T-helper 22 cell (primary cell): ENCODE data around the gene GNA12.

Experiments used
- DNase-seq: peaks from one replicate; pipeline ENCODE4 v3.0.0-alpha.2; 2020; ENCODE audit warnings: low read depth

Gene GNA12

GRCh38 chr7:2802504-2803341 lies 41.4 kb downstream of the GNA12 start:
- no peak for DNase-seq

GRCh38 chr7:2802101-2802500 lies 42.0 kb downstream of the GNA12 start:
- DNase-seq = no peak

GRCh38 chr7:2800931-2801688 lies 43.0 kb downstream of the GNA12 start:
- no peak for DNase-seq

- DNase-seq = no peak
Observed at GRCh38 chr7:2800220-2800930, 43.7 kb downstream of the GNA12 start.

- DNase-seq = no peak
Observed at GRCh38 chr7:2799253-2799652, 44.9 kb downstream of the GNA12 start.

- no peak for DNase-seq
Observed at GRCh38 chr7:2798669-2799068, 45.4 kb downstream of the GNA12 start.

GRCh38 chr7:2796358-2797352 lies 47.5 kb downstream of the GNA12 start:
- DNase-seq = no peak

- DNase-seq = no peak
Observed at GRCh38 chr7:2795906-2796305, 48.2 kb downstream of the GNA12 start.

GRCh38 chr7:2794836-2795636 lies 49.1 kb downstream of the GNA12 start:
- no peak for DNase-seq

GRCh38 chr7:2792856-2793487 lies 51.1 kb downstream of the GNA12 start:
- DNase-seq = no peak

- DNase-seq = no peak
Observed at GRCh38 chr7:2792235-2792634, 51.9 kb downstream of the GNA12 start.

GRCh38 chr7:2791390-2791789 lies 52.7 kb downstream of the GNA12 start:
- DNase-seq = no peak

GRCh38 chr7:2787251-2787951 lies 56.7 kb downstream of the GNA12 start:
- DNase-seq = no peak

GRCh38 chr7:2786607-2787116 lies 57.4 kb downstream of the GNA12 start:
- DNase-seq = no peak

GRCh38 chr7:2785071-2785500 lies 59.0 kb downstream of the GNA12 start:
- DNase-seq = no peak

GRCh38 chr7:2782565-2782964 lies 61.5 kb downstream of the GNA12 start:
- no peak for DNase-seq

GRCh38 chr7:2782121-2782520 lies 62.0 kb downstream of the GNA12 start:
- no peak for DNase-seq

GRCh38 chr7:2781636-2782035 lies 62.5 kb downstream of the GNA12 start:
- no peak for DNase-seq

GRCh38 chr7:2779051-2779450 lies 65.1 kb downstream of the GNA12 start:
- no peak for DNase-seq
